Measurements from ENCODE around the gene DPP4.

Gene DPP4

GRCh38 chr2:161947406-161947805 lies 126.6 kb downstream of the DPP4 start:
- Histone ChIP-seq H3K36me3 (ENCODE audit: control insufficient read depth in 2 of 2, insufficient read depth in 1 of 2, low read length in 2 of 2) (no peaks in the 10 kb centered on the region), H3K9me3 (ENCODE audit: control insufficient read depth, insufficient read depth, low read depth, low read length) (no peaks in the 10 kb centered on the region), H3K4me3 (ENCODE audit: low read depth, low read length) (no peak overlapping the region), H3K27ac (ENCODE audit: extremely low read depth, low read depth, low read length) (no peak overlapping the region), H3K4me1 (ENCODE audit: control insufficient read depth, insufficient read depth, low read length) (no peaks in the 10 kb centered on the region)
- CTCF ChIA-PET = interaction anchor here (0.7 to 4.1 kb wide), 15 partner anchors 9 to 953 kb away, joined by 3 to 53 read pairs (median 4); no protein-coding TSS in a partner anchor
- TF ChIP-seq ZNF629 (tag by site-specific recombination; IDR thresholded peaks at IDR 0.05) = no peak
- no peak for TF ChIP-seq ZNF146 (tag by site-specific recombination; IDR thresholded peaks at IDR 0.05)
- no peak for TF ChIP-seq GLI4 (tag by site-specific recombination; IDR thresholded peaks at IDR 0.05)
- no peak for TF ChIP-seq ZNF404 (tag by site-specific recombination; IDR thresholded peaks at IDR 0.05)
- TF ChIP-seq ZNF473 (tag by site-specific recombination; IDR thresholded peaks at IDR 0.05) = no peak
- no peak for TF ChIP-seq ZXDB (tag by site-specific recombination; IDR thresholded peaks at IDR 0.05)
- no peak for TF ChIP-seq ZNF132 (tag by site-specific recombination; IDR thresholded peaks at IDR 0.05; ENCODE audit: borderline replicate concordance)
- POLR2A ChIA-PET = no interaction called here

GRCh38 chr2:161946489-161947107 lies 127.4 kb downstream of the DPP4 start:
- H3K27ac ChIP-seq (ENCODE audit: extremely low read depth, low read depth, low read length) = no peak overlapping the region
- POLR2A ChIA-PET = no interaction called here
- peak; percentile 44 for TF ChIP-seq ZNF654 (tag by site-specific recombination; IDR thresholded peaks at IDR 0.05; ENCODE audit: low read depth)
- TF ChIP-seq SP3 (tag by site-specific recombination; IDR thresholded peaks at IDR 0.05) = no peak
- no peak overlapping the region for H3K4me3 ChIP-seq (ENCODE audit: low read depth, low read length)
- H3K36me3 ChIP-seq (ENCODE audit: control insufficient read depth in 2 of 2, insufficient read depth in 1 of 2, low read length in 2 of 2) = no peaks in the 10 kb centered on the region
- H3K9me3 ChIP-seq (ENCODE audit: control insufficient read depth, insufficient read depth, low read depth, low read length) = no peaks in the 10 kb centered on the region
- H3K4me1 ChIP-seq (ENCODE audit: control insufficient read depth, insufficient read depth, low read length) = no peaks in the 10 kb centered on the region
- CTCF ChIA-PET = interaction anchor here (0.5 to 4.1 kb wide), 25 partner anchors 8 to 1835 kb away, joined by 3 to 53 read pairs (median 4); no protein-coding TSS in a partner anchor

GRCh38 chr2:161943011-161943410 lies 131.0 kb downstream of the DPP4 start:
- H3K36me3 ChIP-seq (ENCODE audit: control insufficient read depth in 2 of 2, insufficient read depth in 1 of 2, low read length in 2 of 2) = no peaks in the 10 kb centered on the region
- no peaks in the 10 kb centered on the region for H3K9me3 ChIP-seq (ENCODE audit: control insufficient read depth, insufficient read depth, low read depth, low read length)
- no peak overlapping the region for H3K4me3 ChIP-seq (ENCODE audit: low read depth, low read length)
- no peaks in the 10 kb centered on the region for H3K4me1 ChIP-seq (ENCODE audit: control insufficient read depth, insufficient read depth, low read length)
- ChIA-PET POLR2A (no interaction called here), CTCF (interaction anchor here (1.5 kb wide), 1 partner anchor 357 kb away, joined by 4 read pairs; no protein-coding TSS in a partner anchor)
- no peak for TF ChIP-seq MZF1 (tag by site-specific recombination; IDR thresholded peaks at IDR 0.05; ENCODE audit: borderline replicate concordance)
- no peak for TF ChIP-seq GLIS2 (tag by site-specific recombination; IDR thresholded peaks at IDR 0.05)
- TF ChIP-seq ZNF302 (tag by site-specific recombination; IDR thresholded peaks at IDR 0.05; ENCODE audit: low read depth) = no peak
- TF ChIP-seq ZNF341 (tag by site-specific recombination; IDR thresholded peaks at IDR 0.05; ENCODE audit: low read depth) = no peak
- no peak for TF ChIP-seq ZNF394 (tag by site-specific recombination; IDR thresholded peaks at IDR 0.05; ENCODE audit: borderline replicate concordance)
- TF ChIP-seq ZBTB26 (tag by site-specific recombination; optimal IDR thresholded peaks at IDR 0.05) = no peak
- TF ChIP-seq ZNF184 (tag by site-specific recombination; IDR thresholded peaks at IDR 0.05) = no peak
- no peak for TF ChIP-seq ZNF518A (tag by site-specific recombination; conservative IDR thresholded peaks at IDR 0.05; ENCODE audit: low read depth)
- no peak for TF ChIP-seq ZNF830 (tag by site-specific recombination; IDR thresholded peaks at IDR 0.05; ENCODE audit: low read depth)
- H3K27ac ChIP-seq (ENCODE audit: extremely low read depth, low read depth, low read length) = no peak overlapping the region

Data from HEK293 (cell line).